ENCODE data around the gene TSPAN6.

The TSPAN6 gene

DNA sequence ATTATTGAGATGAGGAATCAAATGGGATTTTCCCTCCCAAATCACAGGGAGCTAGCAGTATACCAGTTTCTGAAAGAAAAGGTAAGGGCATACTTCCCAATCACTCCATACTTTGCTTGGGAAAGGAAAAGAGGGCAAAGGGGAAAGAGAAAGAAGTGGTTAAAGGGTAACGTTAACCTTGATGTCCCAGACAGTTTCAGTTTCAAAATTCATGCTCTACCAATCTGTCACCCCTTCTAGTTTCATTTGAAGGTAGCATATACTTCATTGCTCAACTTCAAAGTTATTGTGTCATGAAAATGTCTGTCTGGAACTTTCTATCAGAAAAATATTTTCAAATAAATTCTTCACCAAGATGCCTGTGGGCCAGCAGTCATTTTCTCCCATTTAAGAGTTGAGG lies 35.8 kb downstream of the TSPAN6 start:
- Histone ChIP-seq H3K4me1 (ENCODE audit: insufficient read depth, low read length, poor library complexity, severe bottlenecking) (no peaks in the 10 kb centered on the region), H3K9me2 (replicated peaks; ENCODE audit: low read depth, low read length) (no peaks in the 10 kb centered on the region), H3K9ac (ENCODE audit: low read depth, low read length, poor library complexity, severe bottlenecking) (no peak overlapping the region), H3K27me3 (ENCODE audit: insufficient read depth, low read length, poor library complexity, severe bottlenecking) (no peaks in the 10 kb centered on the region), H3K79me2 (ENCODE audit: insufficient read depth, low read length) (no peaks in the 10 kb centered on the region), H2AFZ (ENCODE audit: low read length) (no peak overlapping the region), H3K4me2 (ENCODE audit: low read depth, low read length, poor library complexity, severe bottlenecking) (no peak overlapping the region), H3K4me3 (ENCODE audit: low read length, poor library complexity, severe bottlenecking) (no peak overlapping the region), H3K36me3 (ENCODE audit: insufficient read depth, low read length) (no peaks in the 10 kb centered on the region), H4K20me1 (ENCODE audit: insufficient read depth, low read length, poor library complexity, severe bottlenecking) (no peaks in the 10 kb centered on the region), H3K9me3 (ENCODE audit: insufficient read depth, low read depth, low read length) (no peaks in the 10 kb centered on the region), H3F3A (ENCODE audit: low read depth) (no peaks in the 10 kb centered on the region)
- TF ChIP-seq EZH2phosphoT487 (IDR thresholded peaks at IDR 0.05; ENCODE audit: borderline replicate concordance) = no peak
- TF ChIP-seq, protein P1, sequence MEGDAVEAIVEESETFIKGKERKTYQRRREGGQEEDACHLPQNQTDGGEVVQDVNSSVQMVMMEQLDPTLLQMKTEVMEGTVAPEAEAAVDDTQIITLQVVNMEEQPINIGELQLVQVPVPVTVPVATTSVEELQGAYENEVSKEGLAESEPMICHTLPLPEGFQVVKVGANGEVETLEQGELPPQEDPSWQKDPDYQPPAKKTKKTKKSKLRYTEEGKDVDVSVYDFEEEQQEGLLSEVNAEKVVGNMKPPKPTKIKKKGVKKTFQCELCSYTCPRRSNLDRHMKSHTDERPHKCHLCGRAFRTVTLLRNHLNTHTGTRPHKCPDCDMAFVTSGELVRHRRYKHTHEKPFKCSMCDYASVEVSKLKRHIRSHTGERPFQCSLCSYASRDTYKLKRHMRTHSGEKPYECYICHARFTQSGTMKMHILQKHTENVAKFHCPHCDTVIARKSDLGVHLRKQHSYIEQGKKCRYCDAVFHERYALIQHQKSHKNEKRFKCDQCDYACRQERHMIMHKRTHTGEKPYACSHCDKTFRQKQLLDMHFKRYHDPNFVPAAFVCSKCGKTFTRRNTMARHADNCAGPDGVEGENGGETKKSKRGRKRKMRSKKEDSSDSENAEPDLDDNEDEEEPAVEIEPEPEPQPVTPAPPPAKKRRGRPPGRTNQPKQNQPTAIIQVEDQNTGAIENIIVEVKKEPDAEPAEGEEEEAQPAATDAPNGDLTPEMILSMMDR (conservative IDR thresholded peaks at IDR 0.05; ENCODE audit: low read length) = no peak

DNA sequence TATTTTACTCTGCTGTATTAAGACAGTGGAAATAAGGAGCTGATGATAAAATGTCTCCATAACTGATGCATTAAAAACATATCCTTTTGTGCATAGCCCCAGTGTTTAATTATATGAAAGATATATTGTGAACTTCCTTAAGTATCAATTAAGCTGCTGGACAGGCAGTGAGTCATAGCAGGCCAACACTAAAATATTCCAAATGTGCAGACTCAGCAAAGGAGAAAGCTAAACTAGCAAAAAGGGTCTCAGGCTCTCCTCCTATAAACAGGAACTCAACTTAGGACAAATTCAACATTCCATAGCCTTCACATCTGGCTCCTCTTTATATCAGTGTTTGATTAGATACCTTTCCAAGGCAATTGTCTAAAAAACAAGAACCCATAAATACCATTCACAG lies 36.3 kb downstream of the TSPAN6 start:
- H2AFZ ChIP-seq (ENCODE audit: low read length) = no peak overlapping the region
- no peaks in the 10 kb centered on the region for H3K27me3 ChIP-seq (ENCODE audit: insufficient read depth, low read length, poor library complexity, severe bottlenecking)
- TF ChIP-seq, protein P1 (conservative IDR thresholded peaks at IDR 0.05; ENCODE audit: low read length) = no peak
- TF ChIP-seq EZH2phosphoT487 (IDR thresholded peaks at IDR 0.05; ENCODE audit: borderline replicate concordance) = no peak
- no peaks in the 10 kb centered on the region for H4K20me1 ChIP-seq (ENCODE audit: insufficient read depth, low read length, poor library complexity, severe bottlenecking)
- no peak overlapping the region for H3K4me3 ChIP-seq (ENCODE audit: low read length, poor library complexity, severe bottlenecking)
- H3K36me3 ChIP-seq (ENCODE audit: insufficient read depth, low read length) = no peaks in the 10 kb centered on the region
- H3K9me3 ChIP-seq (ENCODE audit: insufficient read depth, low read depth, low read length) = no peaks in the 10 kb centered on the region
- no peaks in the 10 kb centered on the region for H3K4me1 ChIP-seq (ENCODE audit: insufficient read depth, low read length, poor library complexity, severe bottlenecking)
- H3K9me2 ChIP-seq (replicated peaks; ENCODE audit: low read depth, low read length) = no peaks in the 10 kb centered on the region
- no peak overlapping the region for H3K4me2 ChIP-seq (ENCODE audit: low read depth, low read length, poor library complexity, severe bottlenecking)
- no peaks in the 10 kb centered on the region for H3F3A ChIP-seq (ENCODE audit: low read depth)
- H3K79me2 ChIP-seq (ENCODE audit: insufficient read depth, low read length) = no peaks in the 10 kb centered on the region
- no peak overlapping the region for H3K9ac ChIP-seq (ENCODE audit: low read depth, low read length, poor library complexity, severe bottlenecking)

DNA sequence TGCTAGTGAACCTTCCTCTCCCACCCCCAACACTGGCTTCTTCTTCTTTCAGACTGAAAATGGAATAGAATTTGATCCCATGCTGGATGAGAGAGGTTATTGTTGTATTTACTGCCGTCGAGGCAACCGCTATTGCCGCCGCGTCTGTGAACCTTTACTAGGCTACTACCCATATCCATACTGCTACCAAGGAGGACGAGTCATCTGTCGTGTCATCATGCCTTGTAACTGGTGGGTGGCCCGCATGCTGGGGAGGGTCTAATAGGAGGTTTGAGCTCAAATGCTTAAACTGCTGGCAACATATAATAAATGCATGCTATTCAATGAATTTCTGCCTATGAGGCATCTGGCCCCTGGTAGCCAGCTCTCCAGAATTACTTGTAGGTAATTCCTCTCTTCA lies 37.1 kb downstream of the TSPAN6 start:
- Histone ChIP-seq H3K9me2 (replicated peaks; ENCODE audit: low read depth, low read length) (no peaks in the 10 kb centered on the region), H3K27me3 (ENCODE audit: insufficient read depth, low read length, poor library complexity, severe bottlenecking) (no peaks in the 10 kb centered on the region), H3K4me3 (ENCODE audit: low read length, poor library complexity, severe bottlenecking) (no peak overlapping the region), H3K36me3 (ENCODE audit: insufficient read depth, low read length) (no peaks in the 10 kb centered on the region), H3K9me3 (ENCODE audit: insufficient read depth, low read depth, low read length) (no peaks in the 10 kb centered on the region), H4K20me1 (ENCODE audit: insufficient read depth, low read length, poor library complexity, severe bottlenecking) (no peaks in the 10 kb centered on the region), H3K4me2 (ENCODE audit: low read depth, low read length, poor library complexity, severe bottlenecking) (no peak overlapping the region), H3K4me1 (ENCODE audit: insufficient read depth, low read length, poor library complexity, severe bottlenecking) (no peaks in the 10 kb centered on the region), H3K79me2 (ENCODE audit: insufficient read depth, low read length) (no peaks in the 10 kb centered on the region), H3F3A (ENCODE audit: low read depth) (no peaks in the 10 kb centered on the region), H2AFZ (ENCODE audit: low read length) (no peak overlapping the region), H3K9ac (ENCODE audit: low read depth, low read length, poor library complexity, severe bottlenecking) (no peak overlapping the region)
- no peak for TF ChIP-seq EZH2phosphoT487 (IDR thresholded peaks at IDR 0.05; ENCODE audit: borderline replicate concordance)
- TF ChIP-seq, protein P1 (conservative IDR thresholded peaks at IDR 0.05; ENCODE audit: low read length) = no peak
